Neural cell (in vitro differentiated cells): Measurements from ENCODE around the gene MYO7B. TPM values are rescaled to one million over a fixed set of nuclear protein-coding genes. Genes with fewer than 3 reads are reported as not detected.

Source experiments
- H2AFZ ChIP-seq: fragments of 200-600, 300-800 bp; sonication (generic), shearing (Covaris generic); 2 replicates; pipeline ENCODE4 v1.6.0; 2014; ENCODE audit warnings: low read depth, mild to moderate bottlenecking, antibody characterized with exemption, low read length, moderate library complexity
- H3F3A ChIP-seq: fragments of 200-600 bp; shearing (Covaris generic); 2 replicates; pipeline ENCODE4 v1.6.1; 2016; ENCODE audit warnings: mild to moderate bottlenecking, moderate library complexity, mixed read lengths, antibody characterized with exemption, low read length; ENCODE audit not compliant: insufficient read depth, poor library complexity, severe bottlenecking
- H3K27ac ChIP-seq: fragments of 200-600, 300-800 bp; sonication (generic), shearing (Covaris generic); 2 replicates; pipeline ENCODE4 v1.5.1; 2014; ENCODE audit warnings: mild to moderate bottlenecking, low read length, moderate library complexity
- H3K27me3 ChIP-seq: fragments of 300-800, 200-600 bp; sonication (generic), shearing (Covaris generic); 2 replicates; pipeline ENCODE4 v1.6.0; 2014; ENCODE audit warnings: mild to moderate bottlenecking, low read depth, low read length, moderate library complexity; ENCODE audit not compliant: insufficient read depth
- H3K36me3 ChIP-seq: fragments of 300-800, 200-600 bp; sonication (generic), shearing (Covaris generic); 2 replicates; pipeline ENCODE4 v1.5.1; 2014; ENCODE audit warnings: mild to moderate bottlenecking, antibody characterized with exemption, low read length, moderate library complexity; ENCODE audit not compliant: insufficient read depth
- H3K4me2 ChIP-seq: fragments of 300-800, 200-600 bp; sonication (generic), shearing (Covaris generic); 2 replicates; pipeline ENCODE4 v1.6.0; 2014; ENCODE audit warnings: mild to moderate bottlenecking, low read length
- H3K4me3 ChIP-seq: fragments of 300-800, 200-600 bp; sonication (generic), shearing (Covaris generic); 2 replicates; pipeline ENCODE4 v1.5.1; 2014; ENCODE audit warnings: mild to moderate bottlenecking, low read length, moderate library complexity
- H3K79me2 ChIP-seq: fragments of 200-600 bp; shearing (Covaris generic); replicated peaks from 2 replicates; pipeline ENCODE4 v1.6.0; 2014; ENCODE audit warnings: mild to moderate bottlenecking, low read length, moderate library complexity; ENCODE audit not compliant: insufficient read depth
- H3K9ac ChIP-seq: fragments of 300-800, 200-600 bp; sonication (generic), shearing (Covaris generic); 2 replicates; pipeline ENCODE4 v1.6.1; 2016; ENCODE audit warnings: mild to moderate bottlenecking, low read length, mixed read lengths
- H3K9me2 ChIP-seq: fragments of 200-600 bp; shearing (Covaris generic); 2 replicates; pipeline ENCODE4 v1.6.1; 2016; ENCODE audit warnings: mild to moderate bottlenecking, low read length, mixed read lengths; ENCODE audit not compliant: insufficient read depth
- H3K9me3 ChIP-seq: fragments of 200-600, 300-800 bp; sonication (generic), shearing (Covaris generic); 2 replicates; pipeline ENCODE4 v1.6.1; 2016; ENCODE audit warnings: mild to moderate bottlenecking, mixed run types, low read length, moderate library complexity, mixed read lengths
- H4K20me1 ChIP-seq: fragments of 200-600 bp; shearing (Covaris generic); 2 replicates; pipeline ENCODE4 v1.6.1; 2016; ENCODE audit warnings: mild to moderate bottlenecking, mixed run types; ENCODE audit not compliant: insufficient read depth
- CTCF ChIP-seq: fragments of 450-650 bp; IDR thresholded peaks from 2 replicates; pipeline ENCODE4 v1.5.1; 2014; ENCODE audit warnings: antibody characterized with exemption, mild to moderate bottlenecking, moderate library complexity; ENCODE audit not compliant: poor library complexity, severe bottlenecking
- EP300 ChIP-seq: fragments of 450-650 bp; conservative IDR thresholded peaks from 2 replicates; pipeline ENCODE4 v1.6.1; 2014; ENCODE audit warnings: antibody characterized with exemption, mild to moderate bottlenecking, moderate library complexity; ENCODE audit not compliant: poor library complexity, severe bottlenecking
- EZH2 ChIP-seq: fragments of 200-600, 300-800 bp; shearing (Covaris generic), sonication (generic); IDR thresholded peaks from 2 replicates; pipeline ENCODE4 v1.6.1; 2014; ENCODE audit warnings: antibody characterized with exemption, low read length, borderline replicate concordance, mild to moderate bottlenecking; ENCODE audit not compliant: insufficient read depth, poor library complexity, severe bottlenecking
- MXI1 ChIP-seq: fragments of 450-650 bp; conservative IDR thresholded peaks from 2 replicates; pipeline ENCODE4 v1.6.1; 2014; ENCODE audit warnings: antibody characterized with exemption, mild to moderate bottlenecking; ENCODE audit not compliant: poor library complexity, severe bottlenecking
- POLR2AphosphoS5 ChIP-seq: IDR thresholded peaks from 2 replicates; pipeline ENCODE4 v1.6.1; 2012
- RAD21 ChIP-seq: fragments of 450-650 bp; conservative IDR thresholded peaks from 2 replicates; pipeline ENCODE4 v1.6.1; 2014; ENCODE audit warnings: antibody characterized with exemption, mild to moderate bottlenecking, moderate library complexity
- REST ChIP-seq: IDR thresholded peaks from 2 replicates; pipeline ENCODE4 v1.6.1; 2012; ENCODE audit warnings: borderline replicate concordance
- SMC3 ChIP-seq: fragments of 450-650 bp; conservative IDR thresholded peaks from 2 replicates; pipeline ENCODE4 v1.6.1; 2014; ENCODE audit warnings: antibody characterized with exemption, mild to moderate bottlenecking, moderate library complexity; ENCODE audit not compliant: poor library complexity
- TAF1 ChIP-seq: IDR thresholded peaks from 2 replicates; pipeline ENCODE4 v1.6.1; 2012; ENCODE audit warnings: low read depth
- polyA plus RNA-seq: library from polyadenylated mRNA; depleted of rRNA; stranded (reverse); fragments of >200 nt; gene quantifications from 2 replicates; pipeline ENCODE4 v1.2.3, GENCODE V29; 2014

Gene MYO7B
- polyA plus RNA-seq, 1 donor from 2014 or later = 0.16 TPM

- Histone ChIP-seq H3K79me2 (no peaks in the 10 kb centered on the region), H3K4me2 (no peak overlapping the region), H3K9me3 (no peaks in the 10 kb centered on the region), H4K20me1 (no peaks in the 10 kb centered on the region), H3F3A (no peaks in the 10 kb centered on the region), H3K4me3 (no peak overlapping the region), H2AFZ (no peak overlapping the region), H3K9me2 (no peaks in the 10 kb centered on the region), H3K27ac (no peak overlapping the region), H3K27me3 (no peaks in the 10 kb centered on the region), H3K36me3 (no peaks in the 10 kb centered on the region), H3K9ac (no peak overlapping the region)
- no peak for TF ChIP-seq POLR2AphosphoS5
- TF ChIP-seq RAD21 = no peak
- no peak for TF ChIP-seq CTCF
- no peak for TF ChIP-seq TAF1
- TF ChIP-seq EP300 = no peak
- TF ChIP-seq MXI1 = no peak
- no peak for TF ChIP-seq REST
- no peak for TF ChIP-seq SMC3
- no peak for TF ChIP-seq EZH2
Observed at GRCh38 chr2:127581516-127582490, 46.3 kb downstream of the MYO7B start.

GRCh38 chr2:127582863-127583861, 47.7 kb downstream of the MYO7B start:
- Histone ChIP-seq H3F3A (no peaks in the 10 kb centered on the region), H2AFZ (no peak overlapping the region), H4K20me1 (no peaks in the 10 kb centered on the region), H3K4me3 (no peak overlapping the region), H3K9me3 (no peaks in the 10 kb centered on the region), H3K36me3 (no peaks in the 10 kb centered on the region), H3K79me2 (no peaks in the 10 kb centered on the region), H3K4me2 (no peak overlapping the region), H3K9ac (no peak overlapping the region), H3K27me3 (no peaks in the 10 kb centered on the region), H3K27ac (no peak overlapping the region), H3K9me2 (no peaks in the 10 kb centered on the region)
- TF ChIP-seq REST (no peak), TAF1 (no peak), POLR2AphosphoS5 (no peak), SMC3 (no peak), CTCF (no peak), MXI1 (no peak), EZH2 (no peak), RAD21 (no peak), EP300 (no peak)
